H9 (cell line): Measurements from ENCODE around the gene GYS1. TPM values are rescaled to one million over a fixed set of nuclear protein-coding genes. Genes with fewer than 3 reads are reported as not detected.

Source experiments
- DNase-seq: peaks from one replicate; pipeline ENCODE4 v3.0.0-alpha.2; 2017
- H2AFZ ChIP-seq: one replicate; pipeline ENCODE4 v1.6.1; 2013; ENCODE audit warnings: mild to moderate bottlenecking, low read length, control low read depth, moderate library complexity
- H2AK5ac ChIP-seq: 2 replicates; pipeline ENCODE4 v1.6.1; 2013; ENCODE audit warnings: low read length, control low read depth, mixed read lengths; ENCODE audit not compliant: insufficient read length
- H2BK120ac ChIP-seq: one replicate; pipeline ENCODE4 v1.6.1; 2013; ENCODE audit warnings: low read depth, mild to moderate bottlenecking, low read length, control low read depth, inconsistent platforms; ENCODE audit not compliant: poor library complexity, severe bottlenecking
- H2BK12ac ChIP-seq: 2 replicates; pipeline ENCODE4 v1.6.1; 2013; ENCODE audit warnings: low read length, control low read depth, mixed read lengths, low read depth; ENCODE audit not compliant: insufficient read length
- H2BK15ac ChIP-seq: 2 replicates; pipeline ENCODE4 v1.6.1; 2013; ENCODE audit warnings: low read depth, low read length, control low read depth
- H2BK20ac ChIP-seq: one replicate; pipeline ENCODE4 v1.6.1; 2013; ENCODE audit warnings: low read depth, mild to moderate bottlenecking, low read length, control low read depth, inconsistent platforms; ENCODE audit not compliant: poor library complexity, severe bottlenecking
- H2BK5ac ChIP-seq: 2 replicates; pipeline ENCODE4 v1.6.1; 2013; ENCODE audit warnings: low read length, control low read depth, mixed read lengths; ENCODE audit not compliant: insufficient read length
- H3K14ac ChIP-seq: 2 replicates; pipeline ENCODE4 v1.6.1; 2013; ENCODE audit warnings: low read length, control low read depth; ENCODE audit not compliant: insufficient read depth
- H3K18ac ChIP-seq: 2 replicates; pipeline ENCODE4 v1.6.1; 2013; ENCODE audit warnings: low read depth, mild to moderate bottlenecking, mixed read lengths, low read length, control low read depth; ENCODE audit not compliant: insufficient read length
- H3K23ac ChIP-seq: 2 replicates; pipeline ENCODE4 v1.6.1; 2013; ENCODE audit warnings: low read length, control low read depth, mixed read lengths, low read depth; ENCODE audit not compliant: insufficient read length
- H3K23me2 ChIP-seq: 2 replicates; pipeline ENCODE4 v1.6.1; 2013; ENCODE audit warnings: low read depth, mild to moderate bottlenecking, mixed read lengths, low read length, control low read depth; ENCODE audit not compliant: insufficient read length, poor library complexity, severe bottlenecking
- H3K27ac ChIP-seq: 2 replicates; pipeline ENCODE4 v1.5.1; 2013; ENCODE audit warnings: low read length, control low read depth, mixed read lengths, low read depth; ENCODE audit not compliant: insufficient read length
- H3K27me3 ChIP-seq: 2 replicates; pipeline ENCODE4 v1.6.1; 2013; ENCODE audit warnings: low read length, control low read depth, inconsistent platforms; ENCODE audit not compliant: insufficient read depth
- H3K4ac ChIP-seq: 2 replicates; pipeline ENCODE4 v1.6.1; 2013; ENCODE audit warnings: low read depth, mild to moderate bottlenecking, control low read depth, inconsistent platforms, low read length, moderate library complexity
- H3K4me1 ChIP-seq: 2 replicates; pipeline ENCODE4 v1.6.1; 2013; ENCODE audit warnings: low read length, control low read depth, inconsistent platforms; ENCODE audit not compliant: insufficient read depth
- H3K4me2 ChIP-seq: 2 replicates; pipeline ENCODE4 v1.6.1; 2013; ENCODE audit warnings: low read length, control low read depth, mixed read lengths; ENCODE audit not compliant: insufficient read length, insufficient read depth
- H3K56ac ChIP-seq: 2 replicates; pipeline ENCODE4 v1.6.1; 2013; ENCODE audit warnings: low read depth, mild to moderate bottlenecking, mixed read lengths, low read length, control low read depth; ENCODE audit not compliant: insufficient read length
- H3K79me1 ChIP-seq: 2 replicates; pipeline ENCODE4 v1.6.1; 2013; ENCODE audit warnings: low read depth, mild to moderate bottlenecking, moderate library complexity, low read length, control low read depth, inconsistent platforms; ENCODE audit not compliant: insufficient read depth, poor library complexity, severe bottlenecking
- H3K79me2 ChIP-seq: 2 replicates; pipeline ENCODE4 v1.6.1; 2013; ENCODE audit warnings: low read length, control low read depth, inconsistent platforms; ENCODE audit not compliant: insufficient read depth
- H3K9ac ChIP-seq: 2 replicates; pipeline ENCODE4 v1.6.1; 2013; ENCODE audit warnings: low read length, control low read depth, mixed read lengths; ENCODE audit not compliant: insufficient read length; ENCODE audit errors: extremely low read depth
- H3K9me3 ChIP-seq: one replicate; pipeline ENCODE4 v1.6.1; 2013; ENCODE audit warnings: low read depth, low read length, inconsistent platforms; ENCODE audit not compliant: control insufficient read depth
- H3T11ph ChIP-seq: one replicate; pipeline ENCODE4 v1.6.1; 2013; ENCODE audit warnings: mild to moderate bottlenecking, low read length, control low read depth, inconsistent platforms
- H4K20me1 ChIP-seq: one replicate; pipeline ENCODE4 v1.6.1; 2013; ENCODE audit not compliant: control insufficient read depth, insufficient read length, insufficient read depth
- H4K5ac ChIP-seq: 2 replicates; pipeline ENCODE4 v1.6.1; 2013; ENCODE audit warnings: low read depth, mild to moderate bottlenecking, mixed read lengths, low read length, control low read depth; ENCODE audit not compliant: insufficient read length
- H4K8ac ChIP-seq: replicated peaks from 2 replicates; pipeline ENCODE4 v1.6.1; 2013; ENCODE audit warnings: low read length, control low read depth, mixed read lengths, low read depth; ENCODE audit not compliant: insufficient read length
- H4K91ac ChIP-seq: 2 replicates; pipeline ENCODE4 v1.6.1; 2013; ENCODE audit warnings: low read depth, mild to moderate bottlenecking, moderate library complexity, mixed read lengths, low read length, control low read depth; ENCODE audit not compliant: insufficient read length
- H3K27ac Mint-ChIP-seq, 3 experiments: 2 replicates in 2 of 3; 3 replicates in 1 of 3; pipeline ENCODE4 v1.8.0; 2020 to 2021; ENCODE audit warnings: mixed read lengths in 3 of 3, mild to moderate bottlenecking in 1 of 3, moderate library complexity in 1 of 3
- H3K27me3 Mint-ChIP-seq: 2 replicates; pipeline ENCODE4 v1.8.0; 2021; ENCODE audit warnings: low read depth, mild to moderate bottlenecking, moderate library complexity, mixed read lengths
- H3K36me3 Mint-ChIP-seq, 3 experiments: 2 replicates in 2 of 3; 3 replicates in 1 of 3; pipeline ENCODE4 v1.8.0; 2020 to 2021; ENCODE audit warnings: low read depth in 3 of 3, mixed read lengths in 3 of 3; ENCODE audit not compliant: insufficient read depth in 1 of 3
- H3K4me1 Mint-ChIP-seq, 2 experiments: 2 replicates each; pipeline ENCODE4 v1.8.0; 2020; ENCODE audit warnings: mixed read lengths in 2 of 2
- H3K4me3 Mint-ChIP-seq, 2 experiments: 2 replicates in 1 of 2; 3 replicates in 1 of 2; pipeline ENCODE4 v1.8.0; 2020 to 2021; ENCODE audit warnings: mild to moderate bottlenecking in 2 of 2, mixed read lengths in 2 of 2, moderate library complexity in 1 of 2
- H3K9me3 Mint-ChIP-seq, 2 experiments: 2 replicates in 1 of 2; 3 replicates in 1 of 2; pipeline ENCODE4 v1.8.0; 2020; ENCODE audit warnings: mild to moderate bottlenecking in 2 of 2, mixed read lengths in 2 of 2, moderate library complexity in 1 of 2
- CTCF ChIP-seq: fragments of 200-600 bp; sonication (generic); conservative IDR thresholded peaks from 3 replicates; pipeline ENCODE4 v1.8.0; 2021; ENCODE audit warnings: antibody characterized with exemption, mild to moderate bottlenecking
- WGBS: extraction: QIAGEN DNeasy Blood & Tissue Kit; methylation state at CpG from one replicate; pipeline ENCODE4 v1.1.7; 2013; ENCODE audit warnings: missing lambda C conversion rate, low lambda C conversion rate, mixed read lengths; ENCODE audit not compliant: insufficient read length; ENCODE audit errors: extremely low coverage; 5-methylcytosine and 5-hydroxymethylcytosine counted together
- total RNA-seq: library from RNA; stranded (reverse); gene quantifications from 2 replicates; pipeline ENCODE4 v1.2.1, GENCODE V29; 2021

GYS1 gene
- total RNA-seq, 1 experiment from 2014 or later: 44.3 TPM

- WGBS: no CpG with 5 or more reads among the region's 22 CpGs
- Histone ChIP-seq H2BK120ac (no peak overlapping the region), H3K18ac (no peak overlapping the region), H3K4me1 (no peaks in the 10 kb centered on the region), H2BK5ac (no peak overlapping the region), H3T11ph (no peak overlapping the region), H2BK12ac (no peak overlapping the region), H4K91ac (no peak overlapping the region), H2AFZ (no peak overlapping the region), H3K79me2 (no peaks in the 10 kb centered on the region), H3K79me1 (no peaks in the 10 kb centered on the region), H3K56ac (no peak overlapping the region), H2BK20ac (no peak overlapping the region), H4K8ac (no peak overlapping the region), H2AK5ac (no peak overlapping the region), H3K14ac (no peak overlapping the region), H3K9ac (no peak overlapping the region), H3K23ac (no peak overlapping the region), H3K23me2 (no peaks in the 10 kb centered on the region), H3K4me2 (no peak overlapping the region), H3K4ac (no peak overlapping the region), H4K20me1 (no peaks in the 10 kb centered on the region), H3K27me3 (no peaks in the 10 kb centered on the region), H4K5ac (no peak overlapping the region), H3K27ac (no peak overlapping the region), H3K9me3 (no peaks in the 10 kb centered on the region), H2BK15ac (no peak overlapping the region)
- Mint-ChIP-seq H3K36me3 (peaks cover 23 to 77% (median 75%) of the 10 kb centered on the region in 3 experiments; a peak in 6 of 7 replicates), H3K4me1 (no peaks in the 10 kb centered on the region), H3K27ac (no peak overlapping the region), H3K9me3 (no peaks in the 10 kb centered on the region), H3K27me3 (no peaks in the 10 kb centered on the region), H3K4me3 (no peak overlapping the region)
- TF ChIP-seq CTCF: no peak
- no peak for DNase-seq
Observed at GRCh38 chr19:49006905-49007304, 13.8 kb upstream of the GYS1 start.
